ENCODE results near the gene CFAP52. TPM values are rescaled to one million over a fixed set of nuclear protein-coding genes. Genes with fewer than 3 reads are reported as not detected.

CFAP52 gene
- total RNA-seq, 1 donor from 2014 or later: not detected

DNA sequence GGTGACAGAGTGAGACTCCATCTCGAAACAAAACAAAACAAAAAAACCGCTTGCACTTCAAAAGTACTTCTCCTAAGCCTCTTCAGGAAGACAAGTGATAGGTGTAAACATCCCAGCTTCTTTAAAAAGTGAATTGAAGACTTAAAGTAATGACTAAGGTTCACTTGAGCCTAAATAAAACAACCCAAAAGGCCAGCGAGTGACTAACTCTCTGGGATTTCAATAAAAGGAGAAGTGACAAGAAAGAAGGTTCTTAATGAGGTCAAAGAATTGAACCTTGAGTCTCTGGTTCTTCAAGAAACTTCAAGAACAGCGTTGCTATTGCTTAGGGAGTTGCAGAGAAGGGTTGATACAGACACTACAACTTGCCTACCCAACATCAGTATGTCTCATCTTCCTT, 43.0 kb upstream of the CFAP52 start:
- DNase-seq (no peak), ATAC-seq (ENCODE audit: low read depth) (no peak)
- Mint-ChIP-seq H3K27ac (no peak overlapping the region), H3K9me3 (no peaks in the 10 kb centered on the region), H3K27me3 (no peaks in the 10 kb centered on the region), H3K4me3 (no peak overlapping the region), H3K4me1 (no peaks in the 10 kb centered on the region), H3K36me3 (ENCODE audit: low read depth) (peaks cover 14% of the 10 kb centered on the region)
- intact Hi-C loops (cut with micrococcal nuclease): no loop called here
- POLR2A ChIA-PET: interaction anchor here (1.2 kb wide), 1 partner anchor 13 kb away, joined by 6 read pairs; no protein-coding TSS in a partner anchor
- CTCF ChIA-PET: no interaction called here
- TF ChIP-seq, protein P1, sequence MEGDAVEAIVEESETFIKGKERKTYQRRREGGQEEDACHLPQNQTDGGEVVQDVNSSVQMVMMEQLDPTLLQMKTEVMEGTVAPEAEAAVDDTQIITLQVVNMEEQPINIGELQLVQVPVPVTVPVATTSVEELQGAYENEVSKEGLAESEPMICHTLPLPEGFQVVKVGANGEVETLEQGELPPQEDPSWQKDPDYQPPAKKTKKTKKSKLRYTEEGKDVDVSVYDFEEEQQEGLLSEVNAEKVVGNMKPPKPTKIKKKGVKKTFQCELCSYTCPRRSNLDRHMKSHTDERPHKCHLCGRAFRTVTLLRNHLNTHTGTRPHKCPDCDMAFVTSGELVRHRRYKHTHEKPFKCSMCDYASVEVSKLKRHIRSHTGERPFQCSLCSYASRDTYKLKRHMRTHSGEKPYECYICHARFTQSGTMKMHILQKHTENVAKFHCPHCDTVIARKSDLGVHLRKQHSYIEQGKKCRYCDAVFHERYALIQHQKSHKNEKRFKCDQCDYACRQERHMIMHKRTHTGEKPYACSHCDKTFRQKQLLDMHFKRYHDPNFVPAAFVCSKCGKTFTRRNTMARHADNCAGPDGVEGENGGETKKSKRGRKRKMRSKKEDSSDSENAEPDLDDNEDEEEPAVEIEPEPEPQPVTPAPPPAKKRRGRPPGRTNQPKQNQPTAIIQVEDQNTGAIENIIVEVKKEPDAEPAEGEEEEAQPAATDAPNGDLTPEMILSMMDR (IDR thresholded peaks at IDR 0.05): no peak

DNA sequence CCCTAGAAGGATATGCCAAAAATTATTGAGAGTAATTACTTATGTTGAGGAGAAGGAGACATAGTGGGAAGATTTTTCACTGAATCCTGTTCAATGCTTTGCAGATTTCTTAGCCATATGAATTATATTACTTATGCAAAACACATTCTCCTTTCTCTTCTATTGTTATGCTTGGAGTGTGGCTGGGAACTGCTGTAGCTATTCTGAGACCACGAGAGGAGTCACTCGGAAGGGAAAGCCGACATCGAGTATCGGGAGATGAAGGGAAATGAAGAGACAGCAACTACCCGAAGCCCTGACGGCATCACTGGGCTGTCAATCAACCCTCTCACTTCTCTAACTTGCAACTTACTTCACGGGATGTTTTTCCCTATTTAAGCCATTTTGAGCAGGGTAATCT, 40.4 kb upstream of the CFAP52 start:
- POLR2A ChIA-PET: no interaction called here
- CTCF ChIA-PET: no interaction called here
- DNase-seq: no peak
- Mint-ChIP-seq H3K27me3 (no peaks in the 10 kb centered on the region), H3K36me3 (ENCODE audit: low read depth) (peaks cover 27% of the 10 kb centered on the region), H3K4me3 (no peak overlapping the region), H3K4me1 (peaks cover 2% of the 10 kb centered on the region), H3K27ac (no peak overlapping the region), H3K9me3 (no peaks in the 10 kb centered on the region)
- ATAC-seq (ENCODE audit: low read depth): no peak
- TF ChIP-seq, protein P1 (IDR thresholded peaks at IDR 0.05): no peak
- intact Hi-C loops (cut with micrococcal nuclease): no loop called here

DNA sequence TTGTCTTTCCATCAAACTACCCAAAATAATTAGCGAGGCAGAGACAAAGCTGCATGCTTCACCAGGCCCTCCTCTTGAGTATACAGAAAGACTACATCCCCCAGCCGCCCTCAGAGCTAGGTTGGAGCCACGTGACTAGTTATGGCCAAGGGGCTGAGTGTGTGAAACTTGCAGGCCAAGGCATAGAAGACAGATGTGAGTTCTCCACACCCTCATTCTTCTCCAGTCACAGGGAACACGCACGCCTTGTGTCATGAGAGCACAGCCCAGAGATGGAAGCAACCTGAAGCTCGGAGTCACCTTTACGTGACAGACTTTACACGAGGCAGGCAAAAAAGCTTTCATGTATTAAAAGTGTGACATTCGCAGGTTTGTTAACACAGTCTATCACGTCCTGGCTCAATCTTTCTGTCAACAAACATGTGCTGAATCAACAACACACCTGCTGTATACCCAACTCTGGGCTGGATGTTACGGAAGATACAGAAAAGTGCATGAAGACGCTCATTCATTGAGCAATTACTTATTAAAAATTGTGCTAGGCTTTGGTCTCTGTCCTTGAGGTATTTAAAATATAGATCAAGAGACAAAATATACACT, 39.2 kb upstream of the CFAP52 start:
- intact Hi-C loops (cut with micrococcal nuclease): no loop called here
- ATAC-seq (ENCODE audit: low read depth) (no peak), DNase-seq (no peak)
- H3K27me3 Mint-ChIP-seq: no peaks in the 10 kb centered on the region
- no peak overlapping the region for H3K27ac Mint-ChIP-seq
- ChIA-PET CTCF (no interaction called here), POLR2A (no interaction called here)
- H3K36me3 Mint-ChIP-seq (ENCODE audit: low read depth): peaks cover 30% of the 10 kb centered on the region
- TF ChIP-seq, protein P1 (IDR thresholded peaks at IDR 0.05): no peak
- H3K4me3 Mint-ChIP-seq: no peak overlapping the region
- H3K4me1 Mint-ChIP-seq: peaks cover 2% of the 10 kb centered on the region
- H3K9me3 Mint-ChIP-seq: no peaks in the 10 kb centered on the region

DNA sequence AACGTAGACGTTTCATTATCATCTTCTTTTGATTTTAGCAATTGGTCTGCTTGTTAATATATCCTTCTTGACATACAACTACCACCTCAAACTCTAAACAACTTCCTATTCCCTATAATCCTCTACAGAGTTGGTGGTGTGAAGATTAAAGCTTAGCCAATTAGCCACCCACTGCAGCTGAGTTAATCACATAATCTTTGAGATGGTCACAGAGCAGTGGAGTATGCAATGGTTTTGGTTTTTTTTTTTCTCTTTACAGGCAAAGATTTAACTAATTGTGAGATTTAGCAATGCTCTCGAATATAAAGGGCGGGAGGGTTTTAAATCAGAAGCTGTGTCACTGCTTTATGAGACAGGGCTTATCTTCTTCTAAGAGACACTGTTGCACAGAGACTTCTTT, 37.8 kb upstream of the CFAP52 start:
- DNase-seq: no peak
- TF ChIP-seq, protein P1 (IDR thresholded peaks at IDR 0.05): no peak
- H3K36me3 Mint-ChIP-seq (ENCODE audit: low read depth): peaks cover 30% of the 10 kb centered on the region
- ATAC-seq (ENCODE audit: low read depth): no peak
- no peak overlapping the region for H3K4me3 Mint-ChIP-seq
- peaks cover 2% of the 10 kb centered on the region for H3K4me1 Mint-ChIP-seq
- H3K9me3 Mint-ChIP-seq: no peaks in the 10 kb centered on the region
- H3K27me3 Mint-ChIP-seq: no peaks in the 10 kb centered on the region
- intact Hi-C loops (cut with micrococcal nuclease): no loop called here
- CTCF ChIA-PET: no interaction called here
- no peak overlapping the region for H3K27ac Mint-ChIP-seq
- POLR2A ChIA-PET: interaction anchor here (0.6 kb wide), 1 partner anchor 8 kb away, joined by 3 read pairs; no protein-coding TSS in a partner anchor

DNA sequence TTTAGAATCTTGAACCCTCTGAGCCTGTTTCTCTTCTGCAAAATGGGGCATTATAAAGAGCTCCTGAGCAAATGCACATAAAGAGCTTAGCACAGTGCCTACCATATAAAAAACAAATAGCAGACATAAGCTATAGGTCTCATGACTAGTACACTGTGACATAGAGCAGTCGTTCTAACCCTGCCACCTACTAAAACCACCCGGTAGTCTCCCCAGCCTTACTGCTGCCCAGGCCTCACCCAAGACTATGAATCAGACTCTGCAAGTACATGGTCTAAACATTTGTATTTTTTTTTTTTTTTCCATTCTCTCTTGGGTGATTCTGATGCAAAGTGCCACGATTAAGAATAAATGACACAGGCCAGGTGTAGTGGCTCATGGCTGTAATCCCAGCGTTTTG, 34.7 kb upstream of the CFAP52 start:
- Mint-ChIP-seq H3K4me1 (peaks cover 2% of the 10 kb centered on the region), H3K27ac (no peak overlapping the region), H3K9me3 (no peaks in the 10 kb centered on the region), H3K27me3 (no peaks in the 10 kb centered on the region), H3K4me3 (no peak overlapping the region), H3K36me3 (ENCODE audit: low read depth) (peaks cover 32% of the 10 kb centered on the region)
- intact Hi-C loops (cut with micrococcal nuclease): no loop called here
- no peak for DNase-seq
- no peak for ATAC-seq (ENCODE audit: low read depth)
- POLR2A ChIA-PET: no interaction called here
- TF ChIP-seq, protein P1 (IDR thresholded peaks at IDR 0.05): no peak
- CTCF ChIA-PET: interaction anchor here (1.3 kb wide), 1 partner anchor 14 kb away, joined by 3 read pairs; no protein-coding TSS in a partner anchor
